HEK293 (cell line): ENCODE measurements around the gene ROBO1.

ENCODE experiments used
- CTCF ChIA-PET: fragments of 350-600 bp; formaldehyde crosslinking; extraction: SDS; loops from one replicate; lab custom pipeline; 2021; ENCODE audit warnings: antibody characterized with exemption; lab: Yijun Ruan, JAX
- POLR2A ChIA-PET: fragments of 300-600 bp; formaldehyde crosslinking; extraction: SDS; loops from one replicate; lab custom pipeline; 2020; ENCODE audit warnings: antibody characterized with exemption, inconsistent platforms; lab: Yijun Ruan, JAX
- H3K27ac ChIP-seq: fragments of 200-500 bp; sonication (Bioruptor generic); 2 replicates; pipeline ENCODE4 v1.5.1; 2014; ENCODE audit warnings: low read depth, low read length, control low read depth, inconsistent platforms; ENCODE audit errors: extremely low read depth
- H3K36me3 ChIP-seq, 2 experiments: fragments of 200-500 bp in 1 of 2; sonication (Bioruptor generic) in 1 of 2; 1 replicate in 1 of 2; 2 replicates in 1 of 2; pipeline ENCODE4 v1.5.1; 2014 to 2017; ENCODE audit warnings: inconsistent platforms in 2 of 2, low read length in 2 of 2; ENCODE audit not compliant: control insufficient read depth in 2 of 2, insufficient read depth in 1 of 2
- H3K4me1 ChIP-seq: fragments of 200-500 bp; sonication (Bioruptor generic); 2 replicates; pipeline ENCODE4 v1.5.1; 2014; ENCODE audit warnings: mild to moderate bottlenecking, low read length, inconsistent platforms; ENCODE audit not compliant: control insufficient read depth, insufficient read depth
- H3K4me3 ChIP-seq: 2 replicates; pipeline ENCODE4 v1.5.1; 2011; ENCODE audit warnings: low read depth, mild to moderate bottlenecking, control low read depth, low read length, moderate library complexity
- H3K9me3 ChIP-seq: fragments of 200-500 bp; sonication (Bioruptor generic); 2 replicates; pipeline ENCODE4 v1.5.1; 2014; ENCODE audit warnings: low read depth, low read length, inconsistent platforms; ENCODE audit not compliant: control insufficient read depth, insufficient read depth
- GLI2 ChIP-seq: fragments of 450-650 bp; formaldehyde crosslinking; IDR thresholded peaks from 2 replicates; pipeline ENCODE4; 2017; ENCODE audit warnings: missing biosample characterization, missing genetic modification characterization, low read depth, borderline replicate concordance
- GLIS1 ChIP-seq: fragments of 450-650 bp; formaldehyde crosslinking; IDR thresholded peaks from 2 replicates; pipeline ENCODE4 v1.5.1; 2016; ENCODE audit warnings: missing biosample characterization, missing genetic modification characterization
- KLF7 ChIP-seq: fragments of 450-650 bp; formaldehyde crosslinking; IDR thresholded peaks from 2 replicates; pipeline ENCODE4 v1.5.1; 2016; ENCODE audit warnings: missing biosample characterization, missing genetic modification characterization, borderline replicate concordance
- PRDM4 ChIP-seq: fragments of 450-650 bp; formaldehyde crosslinking; IDR thresholded peaks from 2 replicates; pipeline ENCODE4 v1.5.1; 2017; ENCODE audit warnings: missing biosample characterization, missing genetic modification characterization
- SP7 ChIP-seq: fragments of 450-650 bp; formaldehyde crosslinking; IDR thresholded peaks from 2 replicates; pipeline ENCODE4 v1.5.1; 2016; ENCODE audit warnings: missing biosample characterization, missing genetic modification characterization
- YY1 ChIP-seq: fragments of 450-650 bp; formaldehyde crosslinking; IDR thresholded peaks from 2 replicates; pipeline ENCODE4 v1.5.1; 2018; ENCODE audit warnings: missing biosample characterization, missing genetic modification characterization
- ZBTB17 ChIP-seq: fragments of 450-650 bp; formaldehyde crosslinking; IDR thresholded peaks from 2 replicates; pipeline ENCODE4 v1.5.1; 2016; ENCODE audit warnings: missing biosample characterization, missing genetic modification characterization
- ZFHX2 ChIP-seq: fragments of 450-650 bp; formaldehyde crosslinking; conservative IDR thresholded peaks from 2 replicates; pipeline ENCODE4 v1.5.1; 2016; ENCODE audit warnings: missing biosample characterization, missing genetic modification characterization
- ZNF157 ChIP-seq: fragments of 450-650 bp; formaldehyde crosslinking; IDR thresholded peaks from 2 replicates; pipeline ENCODE4 v1.5.1; 2016; ENCODE audit warnings: missing biosample characterization, missing genetic modification characterization
- ZNF239 ChIP-seq: fragments of 450-650 bp; formaldehyde crosslinking; IDR thresholded peaks from 2 replicates; pipeline ENCODE4 v1.5.1; 2016; ENCODE audit warnings: missing biosample characterization, missing genetic modification characterization
- ZNF501 ChIP-seq: fragments of 450-650 bp; formaldehyde crosslinking; IDR thresholded peaks from 2 replicates; pipeline ENCODE4 v1.5.1; 2016; ENCODE audit warnings: missing biosample characterization, missing genetic modification characterization
- ZNF514 ChIP-seq: fragments of 450-650 bp; formaldehyde crosslinking; IDR thresholded peaks from 2 replicates; pipeline ENCODE4 v1.5.1; 2016; ENCODE audit warnings: missing biosample characterization, missing genetic modification characterization
- ZNF660 ChIP-seq: fragments of 450-650 bp; IDR thresholded peaks from 2 replicates; pipeline ENCODE4 v1.5.1; 2018; ENCODE audit warnings: missing biosample characterization, mild to moderate bottlenecking, missing genetic modification characterization
- ZSCAN16 ChIP-seq: fragments of 450-650 bp; formaldehyde crosslinking; IDR thresholded peaks from 2 replicates; pipeline ENCODE4 v1.5.1; 2016; ENCODE audit warnings: missing biosample characterization, missing genetic modification characterization
- ZSCAN18 ChIP-seq: fragments of 450-650 bp; formaldehyde crosslinking; IDR thresholded peaks from 2 replicates; pipeline ENCODE4 v1.5.1; 2016; ENCODE audit warnings: missing biosample characterization, missing genetic modification characterization
- ZSCAN30 ChIP-seq: fragments of 450-650 bp; IDR thresholded peaks from 2 replicates; pipeline ENCODE4 v1.5.1; 2018; ENCODE audit warnings: missing biosample characterization, mild to moderate bottlenecking, missing genetic modification characterization, moderate library complexity
- TF ChIP-seq, protein P1 (sequence below): fragments of 450-650 bp; formaldehyde crosslinking; IDR thresholded peaks from 2 replicates; pipeline ENCODE4 v1.5.1; 2016; ENCODE audit warnings: missing biosample characterization, missing genetic modification characterization
- TF ChIP-seq, protein P2 (sequence below): fragments of 450-650 bp; formaldehyde crosslinking; IDR thresholded peaks from 2 replicates; pipeline ENCODE4 v1.5.1; 2017; ENCODE audit warnings: missing biosample characterization, missing genetic modification characterization
- TF ChIP-seq, protein P3 (sequence below): fragments of 450-650 bp; formaldehyde crosslinking; IDR thresholded peaks from 2 replicates; pipeline ENCODE4 v1.5.1; 2016; ENCODE audit warnings: missing biosample characterization, missing genetic modification characterization, low read depth

The ROBO1 gene

DNA sequence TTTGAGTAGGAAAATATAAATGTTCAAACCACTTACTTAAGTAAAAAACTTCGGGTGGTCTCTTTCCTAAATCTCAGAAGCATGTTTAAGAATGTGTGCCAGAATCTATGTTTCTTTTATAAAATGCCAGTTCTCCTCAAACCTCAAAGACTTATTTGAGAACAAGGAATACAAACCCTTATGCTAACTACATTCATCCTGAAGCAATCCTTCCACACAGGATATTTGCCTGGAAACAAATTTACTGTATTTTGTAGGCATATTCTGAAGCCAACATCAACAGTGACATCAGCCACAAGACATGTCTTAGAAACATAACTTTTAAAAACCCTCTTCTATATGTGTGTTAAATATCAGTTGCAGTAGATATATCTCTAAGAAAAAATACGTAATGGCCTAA lies 1077.0 kb downstream of the ROBO1 start:
- no peak overlapping the region for H3K27ac ChIP-seq
- no peaks in the 10 kb centered on the region for H3K9me3 ChIP-seq
- H3K4me1 ChIP-seq = no peaks in the 10 kb centered on the region
- no peak overlapping the region for H3K4me3 ChIP-seq
- peaks cover 0 to 12% of the 10 kb centered on the region in 2 experiments; a peak in 2 of 3 replicates for H3K36me3 ChIP-seq
- TF ChIP-seq, protein P1, sequence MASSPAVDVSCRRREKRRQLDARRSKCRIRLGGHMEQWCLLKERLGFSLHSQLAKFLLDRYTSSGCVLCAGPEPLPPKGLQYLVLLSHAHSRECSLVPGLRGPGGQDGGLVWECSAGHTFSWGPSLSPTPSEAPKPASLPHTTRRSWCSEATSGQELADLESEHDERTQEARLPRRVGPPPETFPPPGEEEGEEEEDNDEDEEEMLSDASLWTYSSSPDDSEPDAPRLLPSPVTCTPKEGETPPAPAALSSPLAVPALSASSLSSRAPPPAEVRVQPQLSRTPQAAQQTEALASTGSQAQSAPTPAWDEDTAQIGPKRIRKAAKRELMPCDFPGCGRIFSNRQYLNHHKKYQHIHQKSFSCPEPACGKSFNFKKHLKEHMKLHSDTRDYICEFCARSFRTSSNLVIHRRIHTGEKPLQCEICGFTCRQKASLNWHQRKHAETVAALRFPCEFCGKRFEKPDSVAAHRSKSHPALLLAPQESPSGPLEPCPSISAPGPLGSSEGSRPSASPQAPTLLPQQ (tag by site-specific recombination) = no peak
- TF ChIP-seq ZNF514 (tag by site-specific recombination) (no peak), YY1 (tag by site-specific recombination) (no peak)
- TF ChIP-seq, protein P2, sequence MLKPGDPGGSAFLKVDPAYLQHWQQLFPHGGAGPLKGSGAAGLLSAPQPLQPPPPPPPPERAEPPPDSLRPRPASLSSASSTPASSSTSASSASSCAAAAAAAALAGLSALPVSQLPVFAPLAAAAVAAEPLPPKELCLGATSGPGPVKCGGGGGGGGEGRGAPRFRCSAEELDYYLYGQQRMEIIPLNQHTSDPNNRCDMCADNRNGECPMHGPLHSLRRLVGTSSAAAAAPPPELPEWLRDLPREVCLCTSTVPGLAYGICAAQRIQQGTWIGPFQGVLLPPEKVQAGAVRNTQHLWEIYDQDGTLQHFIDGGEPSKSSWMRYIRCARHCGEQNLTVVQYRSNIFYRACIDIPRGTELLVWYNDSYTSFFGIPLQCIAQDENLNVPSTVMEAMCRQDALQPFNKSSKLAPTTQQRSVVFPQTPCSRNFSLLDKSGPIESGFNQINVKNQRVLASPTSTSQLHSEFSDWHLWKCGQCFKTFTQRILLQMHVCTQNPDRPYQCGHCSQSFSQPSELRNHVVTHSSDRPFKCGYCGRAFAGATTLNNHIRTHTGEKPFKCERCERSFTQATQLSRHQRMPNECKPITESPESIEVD (tag by site-specific recombination) = no peak
- TF ChIP-seq, protein P3, sequence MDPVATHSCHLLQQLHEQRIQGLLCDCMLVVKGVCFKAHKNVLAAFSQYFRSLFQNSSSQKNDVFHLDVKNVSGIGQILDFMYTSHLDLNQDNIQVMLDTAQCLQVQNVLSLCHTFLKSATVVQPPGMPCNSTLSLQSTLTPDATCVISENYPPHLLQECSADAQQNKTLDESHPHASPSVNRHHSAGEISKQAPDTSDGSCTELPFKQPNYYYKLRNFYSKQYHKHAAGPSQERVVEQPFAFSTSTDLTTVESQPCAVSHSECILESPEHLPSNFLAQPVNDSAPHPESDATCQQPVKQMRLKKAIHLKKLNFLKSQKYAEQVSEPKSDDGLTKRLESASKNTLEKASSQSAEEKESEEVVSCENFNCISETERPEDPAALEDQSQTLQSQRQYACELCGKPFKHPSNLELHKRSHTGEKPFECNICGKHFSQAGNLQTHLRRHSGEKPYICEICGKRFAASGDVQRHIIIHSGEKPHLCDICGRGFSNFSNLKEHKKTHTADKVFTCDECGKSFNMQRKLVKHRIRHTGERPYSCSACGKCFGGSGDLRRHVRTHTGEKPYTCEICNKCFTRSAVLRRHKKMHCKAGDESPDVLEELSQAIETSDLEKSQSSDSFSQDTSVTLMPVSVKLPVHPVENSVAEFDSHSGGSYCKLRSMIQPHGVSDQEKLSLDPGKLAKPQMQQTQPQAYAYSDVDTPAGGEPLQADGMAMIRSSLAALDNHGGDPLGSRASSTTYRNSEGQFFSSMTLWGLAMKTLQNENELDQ = no peak
- CTCF ChIA-PET = interaction anchor here (0.6 to 0.7 kb wide), 2 partner anchors 205 to 363 kb away, joined by 3 read pairs; no protein-coding TSS in a partner anchor
- POLR2A ChIA-PET = no interaction called here

GRCh38 chr3:78689378-78689777 lies 1078.4 kb downstream of the ROBO1 start:
- no peak for TF ChIP-seq ZBTB17 (tag by site-specific recombination)
- TF ChIP-seq GLI2 (tag by site-specific recombination) = no peak
- TF ChIP-seq SP7 (tag by site-specific recombination) = no peak
- TF ChIP-seq ZSCAN16 (tag by site-specific recombination) = no peak
- TF ChIP-seq ZSCAN30 (tag by site-specific recombination) = no peak
- TF ChIP-seq KLF7 = no peak
- TF ChIP-seq ZNF239 = no peak
- no peak for TF ChIP-seq ZNF501
- TF ChIP-seq ZNF660 (tag by site-specific recombination) = no peak
- no peak for TF ChIP-seq PRDM4 (tag by site-specific recombination)
- no peak for TF ChIP-seq ZNF157 (tag by site-specific recombination)
- no peak for TF ChIP-seq GLIS1
- no peak for TF ChIP-seq ZFHX2 (tag by site-specific recombination)
- no peak for TF ChIP-seq ZSCAN18 (tag by site-specific recombination)
- POLR2A ChIA-PET = no interaction called here
- Histone ChIP-seq H3K36me3 (peaks cover 0 to 24% of the 10 kb centered on the region in 2 experiments; a peak in 2 of 3 replicates), H3K9me3 (no peaks in the 10 kb centered on the region), H3K4me3 (no peak overlapping the region), H3K4me1 (no peaks in the 10 kb centered on the region), H3K27ac (no peak overlapping the region)
- CTCF ChIA-PET = no interaction called here
